Measurements from ENCODE around the gene MTFMT.
"Not testable (repeated sequence)": the region's sequence is repeated elsewhere in the genome, so short reads cannot be mapped to it uniquely, and the experiment has no call there.

MTFMT gene

GRCh38 chr15:65028921-65029735 lies at the start of gene MTFMT:
TSS of gene MTFMT (minus strand) at chr15:65029639. CDS start at chr15:65029613, 26 bp downstream.
- DNase-seq = peak; percentile 80

DNA sequence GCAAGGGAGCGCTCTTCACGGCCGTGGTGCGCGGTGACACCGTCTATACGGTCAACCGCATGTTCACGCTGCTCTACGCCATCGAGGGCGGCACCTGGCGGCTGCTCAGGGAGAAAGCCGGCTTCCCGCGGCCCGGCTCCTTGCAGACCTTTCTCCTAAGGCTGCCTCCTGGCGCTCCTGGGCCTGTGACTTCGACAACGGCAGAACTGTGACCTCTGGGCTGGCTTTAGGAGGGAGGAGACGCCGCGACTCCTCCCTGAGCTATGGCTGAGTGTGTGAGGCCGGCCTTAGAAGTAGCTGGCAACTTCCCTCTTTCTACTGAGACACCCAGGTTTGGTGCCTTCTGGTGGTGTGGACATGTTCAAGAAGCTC lies 48.5 kb upstream of the MTFMT start:
- DNase-seq = no peak

GRCh38 chr15:65077291-65077980 lies 48.0 kb upstream of the MTFMT start:
- no peak for DNase-seq

DNA sequence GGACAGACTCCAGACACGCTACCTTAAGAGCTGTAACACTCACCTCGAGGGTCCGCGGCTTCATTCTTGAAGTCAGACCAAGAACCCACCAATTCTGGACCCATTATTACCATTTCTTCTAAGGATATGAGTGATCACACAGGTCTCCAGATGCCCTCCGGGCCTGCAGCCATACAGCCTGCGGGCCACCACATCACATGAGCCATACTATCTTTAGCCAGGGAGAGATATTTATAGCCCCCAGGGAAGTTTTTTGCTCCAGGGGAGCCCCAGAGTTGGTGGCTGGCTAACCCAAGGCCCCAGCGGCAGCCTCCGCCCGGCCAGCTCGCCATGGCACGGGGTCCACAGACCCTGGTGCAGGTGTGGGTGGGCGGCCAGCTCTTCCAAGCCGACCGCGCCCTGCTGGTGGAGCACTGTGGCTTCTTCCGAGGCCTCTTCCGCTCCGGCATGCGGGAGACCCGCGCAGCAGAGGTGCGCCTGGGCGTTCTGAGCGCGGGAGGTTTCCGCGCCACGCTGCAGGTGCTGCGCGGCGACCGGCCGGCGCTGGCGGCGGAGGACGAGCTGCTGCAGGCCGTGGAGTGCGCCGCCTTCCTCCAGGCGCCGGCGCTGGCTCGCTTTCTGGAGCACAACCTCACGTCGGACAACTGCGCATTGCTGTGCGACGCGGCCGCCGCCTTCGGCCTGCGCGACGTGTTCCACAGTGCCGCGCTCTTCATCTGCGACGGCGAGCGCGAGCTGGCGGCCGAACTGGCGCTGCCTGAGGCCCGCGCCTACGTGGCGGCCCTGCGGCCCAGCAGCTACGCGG lies 47.2 kb upstream of the MTFMT start, which contains the start of gene KBTBD13:
Gene KBTBD13 (plus strand): TSS at position 261 of the 805 bp plus-strand sequence. CDS start 70 bp downstream, at position 331.
- no peak for DNase-seq

DNA sequence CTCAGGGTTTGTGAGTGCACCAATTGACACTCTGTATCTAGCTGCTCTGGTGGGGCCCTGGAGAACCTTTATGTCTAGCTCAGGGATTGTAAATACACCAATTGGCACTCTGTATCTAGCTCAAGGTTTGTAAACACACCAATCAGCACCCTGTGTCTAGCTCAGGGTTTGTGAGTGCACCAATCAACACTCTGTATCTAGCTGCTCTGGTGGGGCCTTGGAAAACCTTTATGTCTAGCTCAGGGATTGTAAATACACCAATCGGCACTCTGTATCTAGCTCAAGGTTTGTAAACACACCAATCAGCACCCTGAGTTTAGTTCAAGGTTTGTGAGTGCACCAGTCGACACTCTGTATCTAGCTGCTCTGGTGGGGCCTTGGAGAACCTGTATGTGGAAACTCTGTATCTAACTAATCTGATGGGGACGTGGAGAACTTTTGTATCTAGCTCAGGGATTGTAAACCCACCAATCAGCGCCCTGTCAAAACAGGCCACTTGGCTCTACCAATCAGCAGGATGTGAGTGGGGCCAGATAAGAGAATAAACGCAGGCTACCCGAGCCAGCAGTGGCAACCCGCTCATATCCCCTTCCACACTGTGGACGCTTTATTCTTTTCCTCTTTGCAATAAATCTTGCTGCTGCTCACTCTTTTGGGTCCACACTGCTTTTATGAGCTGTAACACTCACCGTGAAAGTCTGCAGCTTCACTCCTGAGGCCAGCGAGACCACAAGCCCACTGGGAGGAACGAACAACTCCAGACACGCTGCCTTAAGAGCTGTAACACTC lies 46.4 kb upstream of the MTFMT start:
- not testable (repeated sequence) for DNase-seq

- not testable (repeated sequence) for DNase-seq
Measured at GRCh38 chr15:65074946-65075345, 45.5 kb upstream of the MTFMT start.

- DNase-seq = no peak
Measured at GRCh38 chr15:65072617-65073016, 43.2 kb upstream of the MTFMT start.

DNA sequence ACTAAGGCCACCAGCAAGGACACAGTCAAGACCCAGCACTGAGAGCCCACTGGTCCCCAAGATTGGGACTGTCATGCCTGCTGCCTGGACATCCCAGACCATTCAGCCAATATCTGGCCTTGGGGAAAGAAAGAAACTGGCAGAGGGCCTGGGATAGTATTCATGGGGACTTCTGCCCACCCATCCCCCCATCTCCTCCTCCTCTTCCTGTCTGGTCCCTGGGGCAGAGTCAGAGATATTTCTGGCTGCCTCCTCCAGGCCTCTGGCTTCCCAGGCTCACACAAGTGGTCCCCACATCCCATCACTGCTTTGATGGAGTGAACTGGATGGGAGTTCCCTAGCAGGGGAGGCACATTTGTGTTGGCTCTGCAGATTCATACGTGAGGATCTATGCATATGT lies 42.6 kb upstream of the MTFMT start:
- DNase-seq = no peak

DNA sequence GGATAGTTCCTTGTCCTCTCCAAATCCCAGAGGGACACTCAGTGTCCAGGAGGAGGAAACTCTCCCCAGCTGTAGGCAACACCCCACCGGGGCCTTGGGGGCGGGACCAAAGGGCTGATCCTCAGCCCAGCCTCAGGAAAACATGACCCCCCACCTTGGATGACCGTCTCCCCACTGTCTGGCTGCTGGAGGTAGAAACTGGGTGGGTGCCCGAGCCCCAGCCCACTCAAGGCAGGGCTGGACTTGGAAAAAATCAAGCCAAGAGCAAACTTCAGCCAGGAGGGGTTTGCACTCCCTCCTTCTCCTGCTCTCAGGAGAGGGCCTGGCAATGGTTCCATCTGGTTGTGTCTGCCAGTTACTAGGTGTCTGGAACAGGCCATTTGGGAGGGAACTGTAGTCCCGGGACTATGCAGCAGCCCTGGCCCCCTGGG lies 42.0 kb upstream of the MTFMT start:
- no peak for DNase-seq

GRCh38 chr15:65069779-65070546 lies 40.5 kb upstream of the MTFMT start:
- no peak for DNase-seq

DNA sequence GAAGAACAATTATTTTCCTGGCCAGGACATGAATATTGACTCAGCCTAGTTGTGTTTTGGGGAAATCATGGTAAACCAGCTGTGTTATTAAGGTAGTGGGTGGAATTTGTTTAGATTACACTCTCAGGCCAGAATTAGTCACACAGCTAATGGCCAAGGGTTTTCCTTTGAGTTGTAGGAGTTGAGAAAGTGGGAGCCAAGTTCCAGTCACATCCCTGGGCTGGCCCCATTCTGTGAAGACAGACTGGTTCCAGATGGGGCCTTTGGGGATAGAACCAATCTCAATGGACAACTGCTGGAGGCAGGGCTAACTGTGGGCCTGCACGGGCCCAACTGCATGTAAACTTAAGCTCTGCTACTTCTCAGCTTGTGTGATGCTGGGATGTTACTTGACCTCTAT lies 39.7 kb upstream of the MTFMT start:
- DNase-seq = no peak

DNA sequence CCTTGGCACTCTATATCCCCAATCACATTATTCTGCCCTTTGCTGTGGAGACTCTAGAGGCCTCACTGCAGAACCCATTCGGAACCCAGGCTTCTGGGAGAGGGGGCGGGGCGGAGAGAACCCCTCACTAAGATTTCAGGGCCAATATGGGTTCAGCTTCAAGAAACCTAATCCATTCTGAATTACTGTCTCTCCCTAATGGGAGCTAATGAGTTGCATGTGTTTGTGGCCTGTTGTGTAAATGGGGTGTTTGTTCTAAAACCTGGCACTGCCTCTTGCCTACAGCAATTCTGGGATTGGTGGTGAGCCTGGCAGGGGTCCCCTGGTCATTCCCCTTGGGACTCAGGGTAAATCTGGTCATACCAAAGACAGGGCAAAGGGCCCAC lies 39.0 kb upstream of the MTFMT start:
- no peak for DNase-seq

DNA sequence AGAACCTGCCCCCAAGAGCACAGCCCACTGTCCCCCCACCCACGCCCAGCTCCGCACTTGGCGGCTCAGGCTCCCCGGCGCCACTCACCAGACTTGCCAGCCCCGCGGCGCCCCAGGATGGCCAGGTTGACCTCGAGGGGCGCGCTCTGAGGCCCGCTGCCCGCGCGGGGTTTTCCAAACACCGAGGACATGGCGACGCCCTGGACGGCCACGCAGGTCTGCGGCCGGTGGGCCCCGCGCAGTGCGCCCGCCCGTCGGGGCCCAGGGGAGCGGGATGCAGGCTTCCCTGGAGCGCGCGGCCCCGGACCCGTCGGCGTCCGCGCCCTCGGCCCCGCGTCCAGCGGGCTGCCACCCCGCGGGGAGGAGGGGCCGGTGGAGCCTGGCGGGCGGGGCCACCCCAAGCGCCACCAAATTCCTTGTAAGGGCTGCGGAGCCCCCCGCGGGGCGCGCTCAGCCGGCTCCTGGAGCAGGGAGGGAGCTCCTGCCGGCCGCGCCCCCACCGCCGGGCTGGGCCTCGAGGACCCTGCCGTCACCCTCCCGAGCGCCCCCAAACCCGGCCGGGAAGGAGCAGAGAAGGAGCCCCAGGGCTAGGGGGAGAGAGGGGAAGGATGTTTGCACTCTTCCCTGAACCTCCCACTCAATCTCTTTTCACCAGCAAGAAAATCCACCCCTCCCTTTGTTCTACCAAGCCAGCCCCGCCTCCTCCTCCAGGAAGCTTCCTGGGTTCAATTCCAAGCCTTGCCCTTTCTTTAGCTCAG lies 38.4 kb upstream of the MTFMT start, which contains the start of gene RASL12:
Gene RASL12 (minus strand): TSS at position 347 of the 758 bp plus-strand sequence. CDS start 156 bp downstream, at position 191.
- DNase-seq = no peak

DNA sequence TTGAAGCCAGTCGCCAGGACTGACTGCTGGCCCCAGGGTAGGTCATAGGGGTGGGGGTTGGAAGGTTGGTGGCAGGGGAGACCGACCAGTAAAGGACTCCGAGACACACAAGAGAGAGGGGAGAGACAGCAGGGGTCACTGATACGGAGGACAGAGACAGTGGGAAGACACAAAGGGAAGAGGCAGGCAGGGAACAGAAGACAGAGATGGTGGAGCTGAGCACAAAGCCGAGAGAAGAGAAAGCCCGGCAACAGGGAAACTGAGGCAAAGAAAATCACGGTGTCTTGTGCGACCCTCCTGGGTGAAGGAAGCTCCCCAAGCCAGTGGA lies 37.8 kb upstream of the MTFMT start:
- DNase-seq = no peak

DNA sequence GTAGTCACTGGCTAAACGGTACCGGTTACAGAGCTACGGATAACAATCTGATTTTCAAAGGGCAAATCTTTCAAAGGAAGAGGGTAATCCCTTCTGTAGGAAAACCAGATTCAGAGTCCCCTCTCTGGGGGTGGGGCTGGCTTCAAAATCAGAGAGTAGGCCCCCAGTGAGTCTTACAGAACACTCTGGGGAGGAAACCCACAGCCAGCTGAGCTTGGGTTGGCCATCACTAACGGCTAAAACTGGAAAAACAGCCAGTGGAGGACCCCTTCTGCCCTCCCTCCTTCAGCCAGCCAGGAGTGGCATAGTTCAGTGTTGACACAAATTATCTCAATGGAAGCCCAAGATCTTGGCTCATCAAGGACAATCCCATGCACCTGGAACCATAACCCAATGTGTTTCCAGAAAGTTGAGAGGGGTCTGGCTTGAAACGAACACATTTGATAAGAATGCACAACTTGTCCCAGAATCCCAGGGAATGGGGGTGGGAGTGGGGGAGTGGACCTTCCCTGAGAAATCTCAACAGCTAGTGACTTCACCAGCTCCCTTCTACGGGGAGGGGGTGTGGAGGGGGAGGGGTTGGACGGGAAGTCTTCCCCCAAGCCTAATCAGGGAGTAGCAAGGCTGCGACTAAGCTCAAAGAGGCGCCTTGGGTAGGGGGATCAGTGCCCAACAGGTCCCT lies 37.3 kb upstream of the MTFMT start:
- DNase-seq = no peak

DNA sequence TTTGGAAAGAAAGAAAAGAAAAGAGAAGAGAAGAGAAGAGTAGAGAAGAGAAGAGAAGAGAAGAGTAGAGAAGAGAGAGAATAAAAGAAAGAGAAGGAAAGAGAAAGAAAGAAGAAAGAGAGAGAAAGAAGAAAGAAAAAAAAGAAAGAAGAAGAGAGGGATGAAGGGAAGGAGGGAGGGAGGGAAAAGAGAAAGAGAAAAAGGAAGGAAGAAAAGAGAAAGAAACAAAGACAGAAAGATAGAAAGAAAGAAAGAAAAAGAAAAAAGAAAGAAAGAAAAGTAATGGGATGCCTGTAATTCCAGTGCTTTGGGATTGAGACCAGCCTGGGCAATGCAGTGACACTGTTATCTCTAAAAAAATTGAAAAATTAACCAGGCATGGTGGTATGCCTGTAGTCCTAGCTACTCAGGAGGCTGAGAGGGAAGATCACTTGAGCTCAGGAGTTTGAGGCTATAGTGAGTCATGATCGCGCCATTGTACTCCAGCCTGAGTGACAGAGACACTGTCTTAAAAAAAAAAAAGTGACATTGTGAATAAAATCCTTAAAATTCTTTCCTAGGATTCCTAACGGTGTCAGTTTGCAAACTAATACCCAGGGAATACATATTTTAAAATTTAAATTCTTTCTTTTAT lies 36.7 kb upstream of the MTFMT start:
- no peak for DNase-seq

- peak; percentile 47 for DNase-seq
Measured at GRCh38 chr15:65062726-65063125, 33.3 kb upstream of the MTFMT start.

GRCh38 chr15:65062061-65062460 lies 32.6 kb upstream of the MTFMT start:
- DNase-seq = no peak

GRCh38 chr15:65060641-65061397 lies 31.4 kb upstream of the MTFMT start:
- no peak for DNase-seq

Measured in NCI-H226 (cell line).